ENCODE measurements around the gene ZNF322. TPM values are rescaled to one million over a fixed set of nuclear protein-coding genes. Genes with fewer than 3 reads are reported as not detected.
"Not testable (repeated sequence)": the region's sequence is repeated elsewhere in the genome, so short reads cannot be mapped to it uniquely, and the experiment has no call there.

The ZNF322 gene
- polyA plus RNA-seq, 1 donor (not counting 4 experiments of a cell fraction or from before 2014, with no cell fraction given) = 7.7 TPM

DNA sequence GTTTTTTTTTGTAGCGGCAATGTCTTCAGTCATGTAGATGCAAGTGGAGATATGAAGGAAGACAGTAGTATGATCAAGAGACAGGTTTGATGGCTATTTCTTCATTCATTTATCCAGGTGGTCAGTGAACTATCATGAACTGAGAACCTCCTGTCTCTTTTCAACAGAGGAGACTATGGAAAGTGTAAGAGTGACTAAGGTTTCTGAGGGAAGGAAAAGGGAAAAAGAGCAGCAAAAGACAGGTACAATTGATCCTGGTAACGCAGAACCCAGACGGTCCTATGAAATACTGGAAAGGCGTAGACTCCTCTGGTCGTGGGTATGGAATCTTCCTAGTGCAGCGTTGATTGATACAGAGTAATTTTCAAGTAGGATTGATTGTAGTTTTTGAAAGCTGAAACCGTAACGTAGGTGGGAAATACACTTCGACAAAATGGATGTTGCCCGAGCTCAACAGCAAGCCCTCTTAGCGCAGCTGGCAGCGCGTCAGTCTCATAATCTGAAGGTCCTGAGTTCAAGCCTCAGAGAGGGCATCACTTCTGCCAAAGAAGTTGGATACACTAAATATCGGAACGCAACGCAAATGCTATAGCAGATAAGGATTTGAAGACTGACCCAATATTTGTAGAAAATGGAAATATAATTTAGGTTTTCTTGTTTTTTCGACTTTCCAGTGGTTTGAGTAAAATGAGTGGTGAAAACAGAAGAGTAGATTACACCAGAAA, 41.6 kb upstream of the ZNF322 start:
- H3K9me1 ChIP-seq (ENCODE audit: control insufficient read depth, extremely low read depth, insufficient read depth, low read length); H3K9me3 ChIP-seq (ENCODE audit: control insufficient read depth, low read depth, low read length); FAIRE-seq; H3K27ac ChIP-seq (ENCODE audit: control insufficient read depth, insufficient read depth, low read length); H3K4me2 ChIP-seq (ENCODE audit: control insufficient read depth, extremely low read depth, insufficient read depth, low read depth, low read length); H3K27me3 ChIP-seq (ENCODE audit: control insufficient read depth, extremely low read depth, insufficient read depth, low read length); H3K79me2 ChIP-seq (ENCODE audit: control insufficient read depth, insufficient read depth, low read length); H3K9ac ChIP-seq (ENCODE audit: control insufficient read depth, extremely low read depth, insufficient read depth, low read length); dilution Hi-C loops (cut with MboI; ENCODE audit: extremely low pct_ligation_motif_present, low sequenced_read_pairs); H4K20me1 ChIP-seq (ENCODE audit: control insufficient read depth, extremely low read depth, insufficient read depth, low read length); H2AFZ ChIP-seq (ENCODE audit: control insufficient read depth, low read length); DNase-seq (ENCODE audit: low read depth, low spot score); H3K4me1 ChIP-seq (ENCODE audit: control insufficient read depth, extremely low read depth, insufficient read depth, low read length); H3K36me3 ChIP-seq (ENCODE audit: control insufficient read depth in 2 of 2, extremely low read depth in 1 of 2, insufficient read depth in 2 of 2, low read length in 2 of 2); H3K4me3 ChIP-seq (ENCODE audit: control insufficient read depth in 2 of 3, extremely low read depth in 1 of 3, insufficient read depth in 2 of 3, low read depth in 1 of 3, low read length in 3 of 3): not testable (repeated sequence)

DNA sequence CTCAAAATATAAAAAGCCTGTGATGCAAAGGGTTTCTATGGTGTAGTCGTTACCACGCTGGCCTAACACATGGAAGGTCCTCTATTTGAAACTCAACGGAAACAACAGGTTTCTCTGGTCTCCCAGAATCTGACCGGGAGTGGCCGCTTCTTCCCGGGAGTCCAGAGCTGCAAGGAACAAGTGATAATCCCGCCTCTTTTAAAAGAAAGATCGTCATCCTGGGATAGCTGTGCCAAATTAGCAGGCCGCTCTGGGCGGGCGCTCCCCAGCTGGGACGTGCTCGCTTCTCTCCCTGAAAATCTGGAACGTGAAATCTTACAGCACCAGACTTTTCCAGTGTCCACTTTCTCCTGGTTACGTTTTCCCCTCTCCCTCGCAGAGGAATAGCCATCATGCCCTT, 38.0 kb upstream of the ZNF322 start:
- H3K4me3 ChIP-seq (ENCODE audit: control insufficient read depth in 2 of 3, extremely low read depth in 1 of 3, insufficient read depth in 2 of 3, low read depth in 1 of 3, low read length in 3 of 3); H3K36me3 ChIP-seq (ENCODE audit: control insufficient read depth in 2 of 2, extremely low read depth in 1 of 2, insufficient read depth in 2 of 2, low read length in 2 of 2); H3K9ac ChIP-seq (ENCODE audit: control insufficient read depth, extremely low read depth, insufficient read depth, low read length); H3K79me2 ChIP-seq (ENCODE audit: control insufficient read depth, insufficient read depth, low read length); H2AFZ ChIP-seq (ENCODE audit: control insufficient read depth, low read length); FAIRE-seq; H3K27ac ChIP-seq (ENCODE audit: control insufficient read depth, insufficient read depth, low read length); dilution Hi-C loops (cut with MboI; ENCODE audit: extremely low pct_ligation_motif_present, low sequenced_read_pairs); H3K27me3 ChIP-seq (ENCODE audit: control insufficient read depth, extremely low read depth, insufficient read depth, low read length); H3K4me1 ChIP-seq (ENCODE audit: control insufficient read depth, extremely low read depth, insufficient read depth, low read length); H3K9me3 ChIP-seq (ENCODE audit: control insufficient read depth, low read depth, low read length); H4K20me1 ChIP-seq (ENCODE audit: control insufficient read depth, extremely low read depth, insufficient read depth, low read length); H3K9me1 ChIP-seq (ENCODE audit: control insufficient read depth, extremely low read depth, insufficient read depth, low read length); H3K4me2 ChIP-seq (ENCODE audit: control insufficient read depth, extremely low read depth, insufficient read depth, low read depth, low read length); DNase-seq (ENCODE audit: low read depth, low spot score): not testable (repeated sequence)

DNA sequence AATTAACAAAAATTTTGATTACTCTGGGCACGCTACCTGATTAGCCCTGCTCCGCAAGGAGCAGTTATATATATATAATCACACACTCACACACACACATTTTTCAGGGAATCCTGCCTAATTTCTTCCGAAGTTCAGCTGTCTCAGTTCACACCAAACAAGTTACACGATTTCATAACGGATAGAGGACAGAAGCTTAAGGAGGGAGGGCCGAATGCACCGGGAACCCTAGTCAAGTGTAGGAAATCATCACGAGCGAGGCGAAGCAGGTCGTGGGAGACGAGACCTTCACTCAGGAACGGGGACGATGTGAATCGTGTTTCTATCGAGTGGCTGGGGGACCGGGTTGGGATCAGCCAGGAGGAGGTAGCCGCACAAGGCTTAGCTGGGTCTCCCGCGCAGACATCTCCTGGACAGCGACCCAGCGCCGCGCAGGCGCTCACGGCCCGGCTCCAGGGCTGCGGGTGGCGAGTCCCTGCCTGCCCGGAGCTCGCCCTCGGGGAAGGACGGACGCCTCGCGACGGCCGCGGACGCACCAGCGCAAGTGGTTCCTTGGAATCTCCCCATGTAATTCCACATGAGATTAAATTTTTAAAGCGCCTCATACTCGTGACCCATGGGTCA, 29.9 kb upstream of the ZNF322 start:
- H3K4me1 ChIP-seq (ENCODE audit: control insufficient read depth, extremely low read depth, insufficient read depth, low read length); H4K20me1 ChIP-seq (ENCODE audit: control insufficient read depth, extremely low read depth, insufficient read depth, low read length); H3K27me3 ChIP-seq (ENCODE audit: control insufficient read depth, extremely low read depth, insufficient read depth, low read length); H3K9ac ChIP-seq (ENCODE audit: control insufficient read depth, extremely low read depth, insufficient read depth, low read length); dilution Hi-C loops (cut with MboI; ENCODE audit: extremely low pct_ligation_motif_present, low sequenced_read_pairs); H3K4me2 ChIP-seq (ENCODE audit: control insufficient read depth, extremely low read depth, insufficient read depth, low read depth, low read length); H3K9me3 ChIP-seq (ENCODE audit: control insufficient read depth, low read depth, low read length); H3K27ac ChIP-seq (ENCODE audit: control insufficient read depth, insufficient read depth, low read length); H3K36me3 ChIP-seq (ENCODE audit: control insufficient read depth in 2 of 2, extremely low read depth in 1 of 2, insufficient read depth in 2 of 2, low read length in 2 of 2); H3K4me3 ChIP-seq (ENCODE audit: control insufficient read depth in 2 of 3, extremely low read depth in 1 of 3, insufficient read depth in 2 of 3, low read depth in 1 of 3, low read length in 3 of 3); H2AFZ ChIP-seq (ENCODE audit: control insufficient read depth, low read length); H3K9me1 ChIP-seq (ENCODE audit: control insufficient read depth, extremely low read depth, insufficient read depth, low read length); H3K79me2 ChIP-seq (ENCODE audit: control insufficient read depth, insufficient read depth, low read length); DNase-seq (ENCODE audit: low read depth, low spot score); FAIRE-seq: not testable (repeated sequence)

DNA sequence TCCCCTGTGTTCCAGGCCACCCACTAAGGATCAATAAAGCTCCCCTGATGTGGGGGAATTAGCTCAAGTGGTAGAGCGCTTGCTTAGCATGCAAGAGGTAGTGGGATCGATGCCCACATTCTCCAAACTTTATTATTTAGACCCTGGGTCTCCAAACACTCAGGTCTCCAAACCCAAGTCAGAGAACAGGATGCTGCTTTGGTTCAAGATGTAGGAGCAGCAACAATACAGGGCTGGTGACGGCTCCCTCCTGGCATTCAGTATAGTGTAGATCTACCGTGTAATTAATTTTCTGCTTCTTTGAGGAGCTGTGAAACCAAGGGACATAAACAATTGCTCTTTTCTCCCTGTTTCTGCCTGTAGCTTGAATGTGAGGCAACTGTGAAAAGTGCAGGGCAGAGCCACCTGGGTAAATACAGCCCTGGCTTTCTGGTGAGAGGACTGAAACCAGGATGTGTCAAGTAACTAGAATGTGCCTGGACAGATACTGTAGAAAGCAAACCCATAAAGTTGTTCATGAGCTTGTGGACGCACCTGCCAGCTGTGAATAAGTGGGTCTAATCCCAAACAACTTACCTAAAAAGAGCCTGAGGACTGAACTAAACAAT, 23.0 kb upstream of the ZNF322 start:
- H3K9me3 ChIP-seq (ENCODE audit: control insufficient read depth, low read depth, low read length); H3K4me2 ChIP-seq (ENCODE audit: control insufficient read depth, extremely low read depth, insufficient read depth, low read depth, low read length); DNase-seq (ENCODE audit: low read depth, low spot score); H3K4me3 ChIP-seq (ENCODE audit: control insufficient read depth in 2 of 3, extremely low read depth in 1 of 3, insufficient read depth in 2 of 3, low read depth in 1 of 3, low read length in 3 of 3); H3K27ac ChIP-seq (ENCODE audit: control insufficient read depth, insufficient read depth, low read length); H3K79me2 ChIP-seq (ENCODE audit: control insufficient read depth, insufficient read depth, low read length); H3K9ac ChIP-seq (ENCODE audit: control insufficient read depth, extremely low read depth, insufficient read depth, low read length); FAIRE-seq; H4K20me1 ChIP-seq (ENCODE audit: control insufficient read depth, extremely low read depth, insufficient read depth, low read length); dilution Hi-C loops (cut with MboI; ENCODE audit: extremely low pct_ligation_motif_present, low sequenced_read_pairs); H3K27me3 ChIP-seq (ENCODE audit: control insufficient read depth, extremely low read depth, insufficient read depth, low read length); H3K36me3 ChIP-seq (ENCODE audit: control insufficient read depth in 2 of 2, extremely low read depth in 1 of 2, insufficient read depth in 2 of 2, low read length in 2 of 2); H2AFZ ChIP-seq (ENCODE audit: control insufficient read depth, low read length); H3K4me1 ChIP-seq (ENCODE audit: control insufficient read depth, extremely low read depth, insufficient read depth, low read length); H3K9me1 ChIP-seq (ENCODE audit: control insufficient read depth, extremely low read depth, insufficient read depth, low read length): not testable (repeated sequence)

DNA sequence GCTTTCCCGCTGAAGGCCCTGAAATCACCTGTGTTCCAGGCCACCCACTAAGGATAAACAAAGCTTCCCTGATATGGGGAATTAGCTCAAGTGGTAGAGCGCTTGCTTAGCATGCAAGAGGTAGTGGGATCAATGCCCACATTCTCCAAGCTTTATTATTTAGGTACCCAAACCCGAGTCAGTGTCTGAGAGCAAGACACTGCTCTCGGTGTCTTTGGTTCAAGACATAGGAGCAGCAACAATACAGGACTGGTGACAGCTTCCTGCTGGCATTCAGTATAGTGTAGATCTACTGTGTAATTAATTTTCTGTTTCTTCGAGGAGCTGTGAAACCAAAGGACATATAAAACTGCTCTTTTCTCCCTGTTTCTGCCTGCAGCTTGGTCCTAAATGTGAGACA, 13.7 kb upstream of the ZNF322 start:
- H3K27ac ChIP-seq (ENCODE audit: control insufficient read depth, insufficient read depth, low read length); H3K36me3 ChIP-seq (ENCODE audit: control insufficient read depth in 2 of 2, extremely low read depth in 1 of 2, insufficient read depth in 2 of 2, low read length in 2 of 2); H3K4me1 ChIP-seq (ENCODE audit: control insufficient read depth, extremely low read depth, insufficient read depth, low read length); H2AFZ ChIP-seq (ENCODE audit: control insufficient read depth, low read length); H3K79me2 ChIP-seq (ENCODE audit: control insufficient read depth, insufficient read depth, low read length); H3K9ac ChIP-seq (ENCODE audit: control insufficient read depth, extremely low read depth, insufficient read depth, low read length); H3K9me1 ChIP-seq (ENCODE audit: control insufficient read depth, extremely low read depth, insufficient read depth, low read length); dilution Hi-C loops (cut with MboI; ENCODE audit: extremely low pct_ligation_motif_present, low sequenced_read_pairs); H4K20me1 ChIP-seq (ENCODE audit: control insufficient read depth, extremely low read depth, insufficient read depth, low read length); H3K9me3 ChIP-seq (ENCODE audit: control insufficient read depth, low read depth, low read length); H3K27me3 ChIP-seq (ENCODE audit: control insufficient read depth, extremely low read depth, insufficient read depth, low read length); FAIRE-seq; H3K4me2 ChIP-seq (ENCODE audit: control insufficient read depth, extremely low read depth, insufficient read depth, low read depth, low read length); DNase-seq (ENCODE audit: low read depth, low spot score); H3K4me3 ChIP-seq (ENCODE audit: control insufficient read depth in 2 of 3, extremely low read depth in 1 of 3, insufficient read depth in 2 of 3, low read depth in 1 of 3, low read length in 3 of 3): not testable (repeated sequence)

Data from keratinocyte (primary cell).